ENCODE data around the gene ALG12. TPM values are rescaled to one million over a fixed set of nuclear protein-coding genes. Genes with fewer than 3 reads are reported as not detected.

ALG12 gene
- 15.7 and 23.0 TPM in 2 replicates for total RNA-seq

DNA sequence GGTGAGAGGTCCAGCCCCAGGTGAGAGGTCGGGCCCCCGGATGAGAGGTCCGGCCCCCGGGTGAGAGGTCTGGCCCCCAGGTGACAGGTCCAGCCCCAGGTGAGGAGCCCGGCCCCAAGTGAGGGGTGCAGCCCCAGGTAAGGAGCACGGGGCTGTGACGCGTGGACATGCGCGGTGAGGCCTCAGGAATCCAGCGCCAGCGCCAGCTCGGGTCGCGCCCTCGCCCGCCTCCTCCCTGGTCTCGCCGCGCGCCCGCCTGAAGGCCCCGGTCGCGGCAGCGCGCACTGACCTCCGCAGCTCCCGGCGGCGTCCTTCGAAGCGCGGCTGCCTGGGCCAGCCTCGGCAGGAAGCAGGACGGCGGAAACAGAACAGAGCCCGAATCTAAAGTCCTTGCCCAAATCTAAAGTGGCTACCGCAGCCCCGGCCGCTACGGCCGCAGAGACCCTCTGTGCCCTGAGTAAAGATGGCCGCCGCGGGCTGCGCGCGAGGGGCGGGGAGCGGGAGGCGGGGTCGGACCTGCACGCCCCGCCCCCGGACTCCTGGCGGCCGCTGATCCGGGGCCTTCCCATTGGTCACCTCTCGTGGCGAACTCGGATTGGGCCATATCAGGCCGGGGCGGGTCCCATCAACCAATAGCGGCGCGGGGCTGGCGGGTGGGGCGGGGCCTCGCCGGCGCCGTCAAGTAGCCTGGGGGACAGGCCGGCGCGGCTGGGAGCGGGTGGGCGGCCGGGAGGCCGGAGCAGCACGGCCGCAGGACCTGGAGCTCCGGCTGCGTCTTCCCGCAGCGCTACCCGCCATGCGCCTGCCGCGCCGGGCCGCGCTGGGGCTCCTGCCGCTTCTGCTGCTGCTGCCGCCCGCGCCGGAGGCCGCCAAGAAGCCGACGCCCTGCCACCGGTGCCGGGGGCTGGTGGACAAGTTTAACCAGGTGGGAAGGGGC is at the start of gene ALG12, which contains the start of gene CRELD2:
ALG12 (minus strand) TSS at position 465 of the 937 bp plus-strand sequence. CDS start 4,673 bp downstream, outside the sequence.
CRELD2 (plus strand) TSS at position 661 of the 937 bp plus-strand sequence; CDS start at position 797, 136 bp downstream.

DNA sequence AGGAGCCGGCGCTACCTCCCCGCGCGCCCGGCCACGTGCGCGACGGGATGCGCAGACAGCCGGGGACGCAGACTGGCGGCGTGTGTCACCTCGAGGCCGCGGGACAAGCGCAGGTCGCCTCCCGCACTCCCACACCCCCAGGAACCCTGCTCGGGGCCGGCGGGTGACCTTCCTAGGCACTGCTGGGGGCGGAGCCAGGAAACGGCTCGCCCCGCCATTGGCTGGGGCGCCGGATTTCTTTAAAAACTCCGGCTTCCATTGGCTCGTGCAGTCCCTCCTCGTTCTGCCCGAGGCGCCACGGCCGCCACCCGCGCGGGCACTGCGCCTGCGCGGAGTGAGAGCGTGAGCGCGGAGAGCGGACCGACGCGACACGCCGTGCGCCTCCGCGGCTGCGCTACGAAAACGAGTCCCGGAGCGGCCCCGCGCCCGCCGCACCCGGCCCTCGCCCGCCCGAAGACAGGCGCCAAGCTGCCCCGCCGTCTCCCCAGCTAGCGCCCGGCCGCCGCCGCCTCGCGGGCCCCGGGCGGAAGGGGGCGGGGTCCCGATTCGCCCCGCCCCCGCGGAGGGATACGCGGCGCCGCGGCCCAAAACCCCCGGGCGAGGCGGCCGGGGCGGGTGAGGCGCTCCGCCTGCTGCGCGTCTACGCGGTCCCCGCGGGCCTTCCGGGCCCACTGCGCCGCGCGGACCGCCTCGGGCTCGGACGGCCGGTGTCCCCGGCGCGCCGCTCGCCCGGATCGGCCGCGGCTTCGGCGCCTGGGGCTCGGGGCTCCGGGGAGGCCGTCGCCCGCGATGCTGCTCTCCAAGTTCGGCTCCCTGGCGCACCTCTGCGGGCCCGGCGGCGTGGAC is 42.1 kb upstream of the ALG12 start, which contains the start of gene PIM3:
PIM3 (plus strand) TSS at position 614 of the 846 bp plus-strand sequence; CDS start at position 790, 176 bp downstream.

DNA sequence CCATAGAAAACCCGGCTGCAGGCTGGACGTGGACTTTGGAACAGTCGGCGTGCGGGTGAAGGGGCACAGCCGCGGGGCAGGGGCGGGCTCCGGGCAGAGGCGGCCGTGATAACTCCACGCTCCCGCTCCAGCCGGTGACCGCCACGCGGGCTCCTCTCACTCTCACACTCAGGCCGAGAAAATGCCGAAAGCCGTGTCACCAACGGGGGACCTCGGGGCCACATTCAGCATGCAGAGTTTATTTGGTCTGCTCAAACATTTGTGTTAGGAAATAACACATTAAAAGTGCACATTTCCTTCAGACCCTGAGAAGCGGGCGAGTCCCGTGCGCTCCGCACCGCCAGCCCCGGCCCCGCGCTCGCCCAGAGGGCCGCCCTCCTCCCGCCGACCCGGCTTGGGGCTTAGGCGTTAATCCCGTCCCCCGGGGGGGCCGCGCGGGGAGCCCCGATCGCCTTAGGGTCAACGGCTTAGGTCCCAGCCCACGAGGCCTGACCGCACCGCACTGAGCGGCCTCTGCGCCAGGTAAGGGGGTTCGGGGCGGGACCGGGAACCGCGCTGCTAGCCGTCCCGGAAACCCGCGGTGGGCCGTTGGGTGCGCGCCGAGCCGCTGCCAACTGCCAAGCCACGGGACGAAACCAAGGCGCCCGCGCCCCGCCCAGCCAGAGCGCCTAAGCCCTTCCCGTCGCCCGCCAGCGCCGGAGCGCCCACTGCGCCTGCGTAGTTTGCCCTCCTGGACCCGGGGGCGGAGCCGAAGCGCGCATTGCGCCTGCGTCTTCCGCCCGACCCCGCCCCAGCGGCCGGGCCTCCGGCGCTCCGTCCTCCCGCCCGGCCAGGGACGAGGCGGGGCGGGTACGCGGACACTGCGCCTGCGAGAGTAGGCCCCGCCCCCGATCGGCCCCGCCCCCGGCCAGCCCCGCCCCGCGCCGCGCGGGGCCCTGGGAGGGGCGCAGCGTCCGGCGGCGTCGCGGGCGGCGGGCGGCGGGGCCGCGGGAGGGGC is 65.0 kb downstream of the ALG12 start, which contains the start of gene ZBED4:
ZBED4 (plus strand) TSS at position 947 of the 997 bp plus-strand sequence. CDS start 29,819 bp downstream, outside the sequence.

Other genes starting within 250 kb of the ALG12 start
- 16.7 and 27.4 TPM in 2 replicates for gene BRD1, start 90.6 kb downstream of the ALG12 start, total RNA-seq
- 9.3 and 9.9 TPM in 2 replicates for gene ZBED4, start 64.6 kb downstream of the ALG12 start, total RNA-seq
- 40.8 and 95.9 TPM in 2 replicates for gene CRELD2, start 196 bp upstream of the ALG12 start, total RNA-seq
- 29.1 and 35.1 TPM in 2 replicates for gene PIM3, start 42.3 kb upstream of the ALG12 start, total RNA-seq
- not detected in 2 replicates for gene IL17REL, start 94.3 kb upstream of the ALG12 start, total RNA-seq
- gene TTLL8, start 139.9 kb upstream of the ALG12 start, total RNA-seq = not detected in 2 replicates
- 2.5 TPM in 1 of 2 replicates, not detected in the other for gene MLC1, start 167.0 kb upstream of the ALG12 start, total RNA-seq
- 2.9 and 5.1 TPM in 2 replicates for gene MOV10L1, start 171.6 kb upstream of the ALG12 start, total RNA-seq